ENCODE results near the gene HECTD3. TPM values are rescaled to one million over a fixed set of nuclear protein-coding genes. Genes with fewer than 3 reads are reported as not detected.

Gene HECTD3
- polyA plus RNA-seq, 3 donors = 13.9 to 53.9 (median 16.7) TPM

GRCh38 chr1:44970317-44970716, 40.8 kb downstream of the HECTD3 start:
- Histone ChIP-seq H3K79me2 (ENCODE audit: insufficient read depth, low read length) (no peaks in the 10 kb centered on the region), H3K4me2 (replicated peaks; ENCODE audit: extremely low read depth, low read length, poor library complexity, severe bottlenecking) (no peak overlapping the region), H2AFZ (ENCODE audit: insufficient read depth, low read depth, low read length, poor library complexity, severe bottlenecking) (no peak overlapping the region), H3K27ac (ENCODE audit: low read depth in 1 of 2, low read length in 2 of 2) (no peak overlapping the region), H3K9ac (ENCODE audit: insufficient read depth, low read length, poor library complexity, severe bottlenecking) (no peak overlapping the region), H3K4me3 (replicated peaks in 1 of 3; ENCODE audit: low read depth in 2 of 3, low read length in 3 of 3) (no peak overlapping the region), H3K27me3 (ENCODE audit: control insufficient read depth in 2 of 2, insufficient read depth in 2 of 2, low read length in 2 of 2) (no peaks in the 10 kb centered on the region), H4K20me1 (ENCODE audit: insufficient read depth, low read length) (no peaks in the 10 kb centered on the region), H3K36me3 (replicated peaks in 1 of 2; ENCODE audit: control insufficient read depth in 1 of 2, insufficient read depth in 2 of 2, low read length in 2 of 2) (peaks cover 12 to 39% of the 10 kb centered on the region in 2 donors), H3K4me1 (ENCODE audit: control insufficient read depth in 1 of 2, insufficient read depth in 2 of 2, low read length in 2 of 2) (peaks cover 0 to 5% of the 10 kb centered on the region in 2 donors), H3K9me3 (replicated peaks in 1 of 2; ENCODE audit: control insufficient read depth in 1 of 2, insufficient read depth in 1 of 2, low read length in 2 of 2) (no peaks in the 10 kb centered on the region)
- Mint-ChIP-seq H3K4me3 (no peak overlapping the region), H3K36me3 (peaks cover 43 to 62% of the 10 kb centered on the region in 2 donors), H3K4me1 (peaks cover 9% of the 10 kb centered on the region), H3K27me3 (ENCODE audit: low read depth in 3 of 3) (no peaks in the 10 kb centered on the region), H3K27ac (no peak overlapping the region), H3K9me3 (no peaks in the 10 kb centered on the region)
- no peak for DNase-seq
- intact Hi-C loops (cut with micrococcal nuclease) = no loop called here
- TF ChIP-seq CTCF (IDR thresholded peaks at IDR 0.05) = no peak
- WGBS (ENCODE audit: insufficient coverage) = 78% methylated on average over 1 of the region's 4 CpGs

GRCh38 chr1:44964396-44964795, 46.7 kb downstream of the HECTD3 start:
- no peak overlapping the region for H3K4me3 ChIP-seq (replicated peaks in 1 of 3; ENCODE audit: low read depth in 2 of 3, low read length in 3 of 3)
- no peaks in the 10 kb centered on the region for H3K4me1 ChIP-seq (ENCODE audit: control insufficient read depth in 1 of 2, insufficient read depth in 2 of 2, low read length in 2 of 2)
- H3K4me1 Mint-ChIP-seq = no peaks in the 10 kb centered on the region
- no peaks in the 10 kb centered on the region for H3K79me2 ChIP-seq (ENCODE audit: insufficient read depth, low read length)
- TF ChIP-seq CTCF (IDR thresholded peaks at IDR 0.05) = no peak
- no peaks in the 10 kb centered on the region for H3K9me3 ChIP-seq (replicated peaks in 1 of 2; ENCODE audit: control insufficient read depth in 1 of 2, insufficient read depth in 1 of 2, low read length in 2 of 2)
- no peak overlapping the region for H3K4me3 Mint-ChIP-seq
- H3K9me3 Mint-ChIP-seq = peaks cover 0 to 1% (median 0%) of the 10 kb centered on the region in 7 donors
- no peak for DNase-seq
- H3K36me3 ChIP-seq (replicated peaks in 1 of 2; ENCODE audit: control insufficient read depth in 1 of 2, insufficient read depth in 2 of 2, low read length in 2 of 2) = peaks cover 12 to 34% of the 10 kb centered on the region in 2 donors
- no peaks in the 10 kb centered on the region for H3K27me3 Mint-ChIP-seq (ENCODE audit: low read depth in 3 of 3)
- no peak overlapping the region for H3K9ac ChIP-seq (ENCODE audit: insufficient read depth, low read length, poor library complexity, severe bottlenecking)
- H3K27ac ChIP-seq (ENCODE audit: low read depth in 1 of 2, low read length in 2 of 2) = no peak overlapping the region
- intact Hi-C loops (cut with micrococcal nuclease) = no loop called here
- no CpG with 5 or more reads among the region's 1 CpG for WGBS (ENCODE audit: insufficient coverage)
- peaks cover 27 to 43% of the 10 kb centered on the region in 2 donors for H3K36me3 Mint-ChIP-seq
- no peak overlapping the region for H3K4me2 ChIP-seq (replicated peaks; ENCODE audit: extremely low read depth, low read length, poor library complexity, severe bottlenecking)
- H3K27ac Mint-ChIP-seq = no peak overlapping the region
- H4K20me1 ChIP-seq (ENCODE audit: insufficient read depth, low read length) = no peaks in the 10 kb centered on the region
- no peak overlapping the region for H2AFZ ChIP-seq (ENCODE audit: insufficient read depth, low read depth, low read length, poor library complexity, severe bottlenecking)
- no peaks in the 10 kb centered on the region for H3K27me3 ChIP-seq (ENCODE audit: control insufficient read depth in 2 of 2, insufficient read depth in 2 of 2, low read length in 2 of 2)

Measured in CD14-positive monocyte (primary cell).